GM12874 (cell line): ENCODE data around the gene ACKR4.

Experiments used
- CTCF ChIP-seq: IDR thresholded peaks from 2 replicates; pipeline ENCODE4 v1.5.1; 2011; ENCODE audit warnings: low read depth, mild to moderate bottlenecking, control low read depth, low read length, moderate library complexity; ENCODE audit not compliant: insufficient read depth

Gene ACKR4

GRCh38 chr3:132570016-132570415 lies 27.1 kb upstream of the ACKR4 start:
- no peak for TF ChIP-seq CTCF

DNA sequence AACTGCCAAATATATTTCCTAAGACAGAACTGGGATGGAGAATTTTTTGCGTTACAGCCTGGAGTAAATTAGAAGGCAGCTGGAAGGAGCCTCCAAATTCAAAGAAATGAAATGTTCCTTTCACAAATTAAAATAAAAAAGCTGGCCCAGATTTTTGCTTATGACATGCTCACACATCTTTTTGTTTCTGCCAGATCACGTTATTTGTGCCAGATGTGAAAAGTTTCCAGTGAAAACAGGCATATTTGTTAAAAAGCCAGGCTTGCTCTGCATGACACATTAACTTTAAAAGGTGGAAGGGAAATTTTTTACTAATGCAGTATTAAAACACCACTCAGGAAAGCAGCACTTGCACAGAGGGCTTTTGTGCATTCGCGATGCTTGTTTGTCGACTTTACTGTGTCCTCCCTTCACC lies 23.3 kb upstream of the ACKR4 start:
- TF ChIP-seq CTCF: no peak

GRCh38 chr3:132587401-132587800 lies 9.7 kb upstream of the ACKR4 start:
- no peak for TF ChIP-seq CTCF

GRCh38 chr3:132592216-132592615 lies 4.9 kb upstream of the ACKR4 start:
- no peak for TF ChIP-seq CTCF

DNA sequence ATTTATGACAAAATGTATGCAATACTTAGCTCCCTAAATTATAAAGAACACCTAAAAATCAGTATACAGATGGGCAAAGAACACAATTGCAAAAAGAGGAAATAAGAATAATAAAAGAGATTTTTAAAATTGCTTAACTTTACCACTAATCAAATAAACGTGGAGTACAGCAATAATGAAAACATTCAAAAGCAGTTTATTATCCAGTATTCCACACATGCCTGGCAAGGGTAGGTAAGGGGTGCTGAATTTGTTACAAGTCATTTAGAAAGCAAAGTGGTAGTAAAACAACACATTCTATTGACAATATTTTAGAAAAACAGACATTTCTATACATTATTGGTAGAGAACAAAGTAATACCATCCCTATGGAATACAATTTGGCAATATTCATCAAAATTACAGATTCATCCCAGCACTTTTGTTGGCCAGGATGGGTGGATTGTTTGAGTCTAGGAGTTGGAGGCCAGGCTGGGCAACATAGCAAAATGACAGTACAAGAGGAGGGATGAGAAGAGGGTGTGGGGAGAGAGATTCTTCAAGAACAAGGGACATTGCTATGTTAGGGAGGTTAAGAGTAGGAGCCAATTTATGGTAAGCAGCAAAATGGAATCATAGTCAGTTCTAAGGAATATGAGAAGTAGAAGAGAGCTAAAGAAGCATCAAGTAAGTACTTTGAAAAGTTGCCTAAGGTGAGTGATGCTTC lies 3.7 kb upstream of the ACKR4 start:
- TF ChIP-seq CTCF: no peak

- no peak for TF ChIP-seq CTCF
Measured at GRCh38 chr3:132593947-132594323, 3.1 kb upstream of the ACKR4 start.

DNA sequence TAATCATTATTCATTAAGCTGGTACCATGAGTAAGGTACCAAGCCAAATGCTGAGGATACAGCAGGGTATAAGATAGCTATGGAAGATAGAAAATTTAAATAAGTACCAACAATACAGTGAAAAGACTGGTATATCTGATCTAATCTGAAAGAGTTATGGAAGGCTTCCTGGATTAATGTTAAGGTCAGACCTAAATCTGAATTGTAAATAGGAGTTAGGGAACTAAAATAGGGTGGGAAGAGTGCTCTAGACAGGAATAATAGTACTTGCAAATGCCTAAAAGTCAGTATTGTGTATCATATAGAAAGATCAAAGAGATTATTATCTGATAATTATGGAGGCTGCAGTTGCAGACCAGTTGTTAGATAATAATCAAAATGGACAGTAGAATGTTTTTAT lies 2.6 kb upstream of the ACKR4 start:
- TF ChIP-seq CTCF: no peak
